Stimulated activated CD4-positive, alpha-beta T cell treated with anti-CD3 and anti-CD28 coated beads, Interleukin-1b, Interleukin-23, amount 100 ng/mL, for 48 hours (primary cell): ENCODE data around the gene LPAR1.

Experiments used
- DNase-seq: peaks from one replicate; pipeline ENCODE4 v3.0.0-alpha.2; 2020

The LPAR1 gene

DNA sequence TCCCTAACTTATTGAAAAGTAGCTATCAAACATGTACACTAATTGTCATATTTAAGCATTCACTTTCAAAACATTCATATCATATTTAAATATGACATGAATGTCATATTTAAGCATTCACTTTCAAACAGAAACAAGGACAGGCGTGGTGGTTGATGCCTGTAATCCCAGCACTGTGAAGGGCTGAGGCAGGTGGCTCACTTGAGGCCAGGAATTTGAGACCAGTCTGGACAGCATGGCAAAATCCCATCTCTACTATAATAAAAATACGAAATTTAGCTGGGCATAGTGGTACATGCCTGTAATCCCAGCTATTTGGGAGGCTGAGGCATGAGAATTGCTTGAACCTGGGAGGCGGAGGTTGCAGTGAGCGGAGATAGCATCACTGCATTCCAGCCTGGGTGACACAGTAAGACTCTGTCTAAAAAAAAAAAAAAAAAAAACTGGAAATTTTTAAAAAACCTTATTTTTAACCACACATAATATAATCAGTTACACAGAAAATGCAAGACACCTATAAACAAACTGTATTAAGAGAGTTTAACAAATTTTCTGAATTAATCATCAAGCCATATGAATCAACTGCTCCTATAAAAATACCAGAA, 88.1 kb downstream of the LPAR1 start:
- no peak for DNase-seq

DNA sequence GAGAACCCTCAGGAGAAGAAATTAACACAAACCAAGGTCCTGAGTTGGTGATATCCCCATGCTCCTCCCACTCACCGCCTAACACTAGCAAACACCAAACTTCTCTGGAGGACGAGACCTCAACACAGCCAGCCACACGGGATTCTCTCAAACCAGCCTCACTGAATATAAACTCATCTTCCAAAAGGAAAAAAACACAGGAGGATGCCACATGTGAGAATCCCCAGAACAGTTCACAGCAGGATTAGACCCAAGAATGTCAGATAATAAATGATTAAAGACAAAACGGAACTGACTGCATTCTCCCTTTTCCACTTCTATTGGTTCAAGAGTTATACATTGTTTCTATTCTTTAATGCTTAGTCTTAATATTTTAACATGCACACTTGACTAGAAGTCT, 89.2 kb downstream of the LPAR1 start:
- no peak for DNase-seq

DNA sequence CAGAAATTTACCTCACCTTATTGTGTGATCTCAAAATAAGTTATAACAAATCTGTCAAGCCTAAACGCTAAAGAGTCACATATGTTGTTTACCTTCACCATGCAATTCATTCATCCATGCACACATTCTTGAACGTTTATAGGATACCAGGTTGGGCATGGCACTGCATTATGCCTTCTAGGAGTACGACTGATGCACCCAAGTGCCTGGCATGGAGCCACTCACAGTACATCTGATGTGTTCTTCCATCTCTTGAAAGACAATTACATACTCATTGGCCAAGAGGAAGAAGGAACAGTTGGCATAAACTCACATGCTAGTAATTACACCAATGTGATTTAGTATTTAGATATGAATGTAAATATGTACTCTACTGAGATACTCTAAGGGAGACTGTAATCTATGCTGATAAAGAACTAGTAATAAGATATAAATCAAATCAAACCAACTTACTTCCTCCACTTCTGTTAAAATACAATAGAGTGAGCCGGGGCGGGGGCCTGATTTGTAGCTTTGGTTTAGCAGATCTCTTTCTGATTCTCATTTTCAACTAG, 90.7 kb downstream of the LPAR1 start:
- no peak for DNase-seq

DNA sequence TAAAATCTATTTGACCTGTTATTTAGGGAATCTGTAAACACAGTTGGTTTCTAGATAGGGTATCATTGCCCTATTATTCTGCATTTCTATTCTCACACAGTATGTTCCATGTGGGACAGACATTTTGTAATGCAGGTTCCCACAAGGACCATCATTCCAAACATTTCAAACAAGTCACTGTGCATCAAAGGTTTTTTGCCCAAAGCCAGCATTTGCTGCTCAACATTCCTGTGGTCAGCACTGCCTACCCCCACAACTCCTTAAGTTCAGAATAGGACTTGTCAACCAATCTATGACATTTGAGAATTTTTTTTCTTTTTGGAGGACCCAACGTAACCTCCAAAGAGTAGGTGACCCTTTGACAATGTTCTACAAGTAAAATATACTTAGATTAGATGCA, 95.7 kb downstream of the LPAR1 start:
- DNase-seq: no peak

DNA sequence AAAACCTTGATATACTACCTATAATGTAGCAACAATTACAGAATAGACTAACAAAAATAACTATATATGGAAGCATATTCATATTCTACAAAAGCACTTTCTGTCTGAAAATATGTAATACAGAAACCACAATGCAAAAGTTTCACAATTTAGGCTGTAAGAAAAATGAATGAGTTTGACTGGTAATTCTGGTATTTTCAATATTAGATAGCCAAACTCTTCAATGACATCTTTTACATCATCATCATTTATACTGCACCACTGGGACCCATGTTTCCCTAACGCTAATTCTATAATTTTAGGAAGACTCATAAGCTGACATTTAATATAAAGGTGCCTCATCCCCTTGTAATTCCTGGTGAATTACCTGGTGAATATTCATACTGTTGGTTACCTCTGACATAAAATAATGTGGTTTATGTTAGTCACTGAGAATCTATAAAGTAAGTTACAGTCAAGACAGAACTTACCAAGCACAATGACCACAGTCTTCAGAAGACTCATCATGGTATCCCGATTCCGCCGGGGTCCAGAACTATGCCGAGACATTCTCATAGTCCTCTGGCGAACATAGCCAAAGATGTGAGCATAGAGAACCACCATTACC, 97.2 kb downstream of the LPAR1 start:
- DNase-seq: no peak

DNA sequence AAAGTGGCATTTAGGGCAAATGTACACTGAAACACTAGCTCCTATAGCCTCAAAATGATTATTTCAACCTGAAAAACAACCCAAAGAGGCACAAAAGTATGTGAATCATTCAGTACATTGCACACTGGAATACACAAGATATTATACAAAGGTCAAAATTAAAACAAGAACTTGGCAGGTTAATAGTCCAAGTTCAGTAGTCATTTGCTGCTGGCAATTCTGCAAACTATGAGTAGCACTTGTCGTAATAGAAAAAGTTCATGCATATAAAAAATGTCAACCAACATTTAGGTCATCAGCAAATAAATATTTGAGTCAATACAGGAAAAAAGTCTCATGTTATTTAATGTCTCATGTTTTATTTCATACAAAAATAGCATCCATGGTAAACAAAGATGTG, 98.7 kb downstream of the LPAR1 start:
- DNase-seq: no peak

DNA sequence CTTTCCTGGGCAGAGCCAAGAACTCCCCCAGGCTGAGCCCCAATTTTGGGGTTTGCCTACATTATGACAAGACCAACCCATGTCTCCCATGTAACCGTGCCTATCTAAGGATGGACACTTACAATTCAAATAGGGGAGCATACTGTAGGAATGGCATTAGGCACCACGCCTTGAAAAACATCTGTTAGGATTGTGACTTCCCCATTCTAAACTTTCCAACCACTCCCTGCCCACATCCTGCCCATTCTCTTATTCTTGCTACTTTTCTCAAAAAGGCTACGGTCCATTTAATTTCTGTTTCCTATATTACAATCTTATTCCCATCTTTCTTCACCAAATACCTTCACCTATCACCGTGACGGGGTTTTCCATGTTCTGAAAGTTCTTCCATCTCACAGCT, 99.2 kb downstream of the LPAR1 start:
- DNase-seq: no peak

DNA sequence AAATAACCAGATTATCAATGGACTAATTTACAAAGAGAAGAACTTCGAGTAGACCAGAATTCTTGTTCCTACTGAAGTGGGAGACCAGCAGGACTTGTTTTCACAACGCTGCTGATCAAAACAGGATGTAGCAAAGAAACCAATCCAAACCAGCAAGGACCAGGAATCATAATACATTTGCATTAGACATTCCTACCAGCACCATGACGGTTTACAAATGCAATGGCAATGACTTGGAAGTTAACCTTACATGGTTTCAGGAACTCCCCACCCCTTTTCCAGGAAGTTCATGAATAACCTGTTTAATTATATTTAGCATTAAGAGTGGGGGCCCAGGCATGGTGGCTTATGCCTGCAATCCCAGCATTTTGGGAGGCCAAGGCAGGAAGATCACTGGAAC, 100.0 kb downstream of the LPAR1 start:
- DNase-seq: no peak

DNA sequence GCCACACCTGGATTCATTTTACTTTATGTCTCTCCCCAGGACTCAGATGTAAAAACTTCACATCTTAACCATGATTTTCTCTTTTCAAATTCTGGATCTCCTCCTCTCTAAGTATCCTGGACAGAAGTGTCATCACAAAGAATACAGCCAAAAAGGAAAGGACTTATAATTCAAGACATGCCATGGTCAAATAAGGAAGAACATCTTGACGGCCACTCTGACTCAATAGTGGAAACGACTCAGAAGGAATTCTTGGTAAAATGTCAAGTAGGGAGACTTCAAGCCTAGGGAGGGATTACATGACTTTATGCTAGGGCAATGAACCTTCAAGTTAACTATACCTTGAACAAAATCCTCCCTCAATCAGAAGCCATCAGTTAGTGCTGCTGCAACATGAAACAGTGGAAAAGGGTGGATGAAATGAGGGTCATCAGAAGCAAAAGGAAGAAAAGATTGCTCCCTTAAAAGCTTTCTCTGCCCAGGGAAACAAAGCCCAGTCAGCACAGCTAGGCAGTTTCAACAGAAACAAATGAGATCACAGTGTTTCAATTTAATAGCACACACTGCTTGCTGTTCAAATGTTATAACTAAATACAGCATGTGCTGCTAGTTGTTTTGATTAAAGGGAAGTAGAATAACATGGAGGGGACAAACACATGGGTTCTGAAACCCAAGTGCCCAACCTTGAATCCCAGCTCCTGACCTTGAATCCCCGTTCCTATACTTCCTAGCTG, 101.4 kb downstream of the LPAR1 start:
- no peak for DNase-seq

DNA sequence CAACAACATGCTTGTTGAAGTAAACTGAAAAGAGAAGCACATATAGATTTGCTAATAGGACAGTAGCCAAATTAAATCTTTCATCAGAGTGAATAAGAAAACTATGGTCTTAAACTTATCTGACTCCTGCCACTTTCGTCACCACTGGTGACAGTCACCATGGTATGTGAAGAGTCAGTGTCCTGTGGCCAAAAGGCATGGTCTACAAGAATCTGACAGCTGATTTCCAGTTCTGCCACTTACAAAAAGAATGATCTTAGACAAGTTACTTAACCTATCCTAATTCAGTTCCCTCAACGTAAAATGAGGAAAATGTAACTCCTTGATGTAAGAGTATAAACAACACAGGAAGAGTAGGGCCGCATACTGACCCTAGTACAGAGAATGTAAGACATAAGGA, 102.0 kb downstream of the LPAR1 start:
- DNase-seq: no peak

DNA sequence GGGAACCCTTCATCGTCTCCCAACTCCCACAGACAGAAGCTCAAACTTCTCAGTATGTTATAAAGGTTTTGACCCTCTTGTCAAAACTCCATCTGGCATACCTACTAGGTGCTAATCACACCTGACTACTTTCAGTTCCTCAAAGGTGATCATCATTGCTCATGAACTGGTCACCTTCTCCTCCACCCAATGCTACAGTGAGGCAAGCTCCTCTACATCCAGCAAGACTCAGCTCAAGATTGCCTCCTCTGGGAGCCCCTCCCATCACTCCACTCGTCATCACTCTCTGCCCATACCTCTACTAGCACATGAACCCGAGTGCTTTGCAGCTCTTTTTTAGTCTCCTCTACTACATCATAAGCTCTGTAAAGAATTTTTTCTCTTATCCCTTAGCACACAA, 102.4 kb downstream of the LPAR1 start:
- no peak for DNase-seq

DNA sequence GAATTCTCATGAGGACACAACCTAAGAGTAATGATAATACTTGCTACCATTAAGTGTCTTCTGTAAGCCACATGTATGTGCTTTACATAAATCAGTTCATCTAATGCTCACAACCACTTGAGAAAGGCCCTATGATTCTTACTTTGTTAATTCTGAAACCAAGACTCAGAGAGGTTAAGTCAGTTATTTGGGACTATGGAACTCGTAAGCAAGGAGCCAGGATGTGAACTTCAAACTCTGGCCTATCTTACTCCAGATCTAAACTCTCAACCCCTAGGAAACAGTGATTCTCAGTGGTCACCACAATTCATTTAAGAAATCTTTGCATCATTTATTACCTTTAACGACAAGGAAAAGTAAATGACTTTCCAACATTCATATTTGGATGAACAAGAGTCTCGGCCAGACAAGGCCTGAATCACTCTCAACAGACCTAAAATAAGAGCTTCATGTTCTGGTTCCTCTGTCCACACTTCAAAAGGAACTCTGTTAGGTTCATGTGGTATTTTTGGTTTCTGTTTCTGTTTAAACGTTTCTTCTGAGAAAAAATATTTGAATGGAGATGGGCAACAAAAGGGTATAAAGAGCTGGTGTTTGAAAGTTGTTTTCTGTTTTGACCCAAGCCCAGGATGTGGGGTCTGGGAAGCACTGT, 104.8 kb downstream of the LPAR1 start:
- DNase-seq: no peak

DNA sequence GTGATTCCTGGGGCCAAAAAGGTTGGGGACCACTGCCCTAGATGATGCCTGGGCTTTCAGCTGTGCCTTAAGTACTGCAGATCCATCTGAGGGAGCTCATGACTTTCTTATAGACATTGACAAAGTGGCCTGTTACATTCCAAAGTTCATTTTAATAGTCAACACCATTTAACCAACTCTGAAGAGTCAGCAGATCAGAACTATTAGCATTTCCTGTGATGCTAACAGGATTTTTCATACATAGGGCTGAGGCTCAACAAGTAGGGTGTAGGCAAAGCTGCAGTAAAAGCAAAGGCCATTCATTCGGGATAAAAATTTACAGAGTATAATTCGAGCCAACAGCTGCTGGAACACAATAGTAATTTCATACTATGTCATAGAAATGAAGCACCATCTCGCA, 105.4 kb downstream of the LPAR1 start:
- no peak for DNase-seq

DNA sequence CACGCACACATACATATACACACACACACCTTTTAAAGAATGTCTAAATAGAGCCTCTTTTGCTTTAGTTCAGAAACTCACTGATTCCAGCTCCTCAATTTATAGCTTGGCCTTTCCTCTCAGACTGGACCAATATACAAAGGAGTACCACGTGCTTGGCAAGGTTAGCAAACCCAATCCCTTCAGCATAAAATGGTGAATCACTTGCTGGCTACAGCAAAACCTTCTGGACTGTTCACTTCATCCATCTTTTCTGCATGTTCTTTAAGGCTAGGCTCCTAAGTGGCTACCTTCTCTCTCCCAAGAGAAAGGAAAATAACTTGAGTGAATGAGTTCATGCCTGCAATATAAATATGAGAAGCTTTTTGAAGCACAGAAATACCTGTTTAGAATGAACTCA, 109.7 kb downstream of the LPAR1 start:
- DNase-seq: no peak

DNA sequence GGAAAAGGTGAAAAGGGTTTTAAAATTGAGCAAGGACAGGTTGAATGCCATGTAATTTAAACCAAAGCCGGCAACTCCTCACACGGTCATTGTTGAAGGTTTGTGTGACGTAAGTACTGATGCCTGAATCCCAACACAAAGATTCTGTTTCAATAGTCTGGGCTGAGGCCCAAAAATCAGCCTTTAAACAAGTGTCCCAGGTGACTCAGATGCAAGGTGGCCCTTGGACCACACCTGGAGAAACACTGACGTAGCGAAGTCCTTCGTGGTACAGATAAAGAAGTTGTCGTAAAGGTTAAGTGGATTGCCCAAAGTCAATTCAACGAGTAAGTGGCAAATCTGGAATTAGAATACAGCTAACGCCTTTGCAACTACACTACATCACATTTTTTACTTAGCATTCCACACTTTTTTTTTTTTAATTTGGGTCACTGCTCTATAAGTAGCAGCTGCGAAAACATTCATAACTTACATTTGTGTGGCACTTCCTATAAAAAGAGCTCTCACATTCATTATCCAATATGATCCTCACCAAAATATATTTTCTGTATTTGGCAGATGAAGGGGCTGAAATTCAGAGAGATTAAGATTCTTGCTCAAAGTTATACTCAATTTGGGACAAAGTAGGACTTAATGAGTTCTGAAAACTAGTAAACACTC, 111.3 kb downstream of the LPAR1 start:
- no peak for DNase-seq

DNA sequence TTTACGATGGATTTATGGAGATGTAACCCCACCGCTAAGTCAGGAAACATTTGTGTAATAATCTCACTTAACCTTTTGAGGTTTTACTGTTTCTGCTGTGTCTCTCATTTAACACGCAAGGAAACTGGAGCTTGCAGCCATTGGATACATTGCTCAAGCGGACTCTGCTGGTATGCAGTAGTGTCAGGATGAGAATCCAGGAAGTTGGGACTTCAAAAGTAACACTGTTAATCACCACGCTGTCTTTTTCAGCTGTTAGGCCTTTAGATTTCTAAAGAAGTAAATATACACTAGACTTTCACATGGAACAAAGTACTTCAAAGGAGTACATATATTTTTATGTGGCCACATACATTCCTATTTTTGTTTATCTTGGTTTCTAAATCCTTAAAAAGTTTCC, 114.7 kb downstream of the LPAR1 start:
- DNase-seq: no peak

DNA sequence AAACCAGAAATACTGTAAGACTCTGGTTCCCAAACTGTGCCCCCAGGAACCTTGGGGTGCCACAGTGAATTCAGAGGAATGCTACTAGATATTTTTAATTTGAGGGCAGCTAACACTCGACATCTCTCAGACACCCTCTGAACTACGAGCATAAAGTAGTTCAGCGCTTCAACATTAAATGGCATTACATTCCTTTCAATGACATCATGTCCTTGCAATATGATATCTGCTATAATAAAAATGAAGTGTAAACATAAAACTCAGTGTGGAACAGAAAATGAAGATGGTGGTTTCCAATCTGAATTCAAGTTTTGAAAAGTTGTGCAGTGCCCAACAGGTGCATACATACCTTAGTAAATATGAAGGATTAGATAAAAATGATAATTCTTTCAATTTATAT, 116.1 kb downstream of the LPAR1 start:
- no peak for DNase-seq

DNA sequence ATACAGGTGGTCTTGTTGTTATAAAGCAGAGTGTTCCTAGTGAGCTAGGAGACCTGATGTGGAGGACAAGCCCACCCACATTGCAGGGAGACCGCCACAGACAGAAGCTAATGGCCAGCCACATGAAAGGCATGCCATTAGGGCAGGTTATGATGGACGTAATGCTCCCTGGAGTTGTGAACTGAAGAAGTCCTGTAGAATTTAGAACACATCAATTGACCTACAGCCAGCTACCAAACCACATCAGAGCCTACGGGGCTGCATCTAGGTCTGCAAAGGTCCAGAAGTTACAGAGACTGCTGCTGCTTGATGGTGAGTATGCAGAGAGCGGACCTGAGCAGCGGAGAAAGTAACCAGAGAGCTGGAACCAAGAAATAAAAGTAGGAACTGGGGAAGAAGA, 116.6 kb downstream of the LPAR1 start:
- no peak for DNase-seq

DNA sequence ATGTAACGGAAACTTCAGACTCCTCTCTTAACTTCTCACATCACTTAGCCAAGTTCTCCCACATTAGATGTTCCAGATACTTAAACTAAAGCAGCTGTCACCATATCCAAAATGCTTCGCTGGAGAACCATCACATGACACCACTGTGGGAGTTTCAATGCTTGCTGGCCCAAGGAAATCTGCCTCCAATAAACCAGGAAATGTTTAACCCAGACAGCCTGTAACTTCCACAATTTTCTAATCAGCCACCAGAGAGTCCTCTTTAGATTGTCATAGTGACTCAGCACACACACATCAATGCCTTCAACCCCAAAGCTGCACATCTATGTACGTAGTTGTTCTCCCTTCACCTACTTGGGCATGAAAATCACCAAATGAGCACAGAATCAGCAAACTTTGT, 118.7 kb downstream of the LPAR1 start:
- DNase-seq: no peak

DNA sequence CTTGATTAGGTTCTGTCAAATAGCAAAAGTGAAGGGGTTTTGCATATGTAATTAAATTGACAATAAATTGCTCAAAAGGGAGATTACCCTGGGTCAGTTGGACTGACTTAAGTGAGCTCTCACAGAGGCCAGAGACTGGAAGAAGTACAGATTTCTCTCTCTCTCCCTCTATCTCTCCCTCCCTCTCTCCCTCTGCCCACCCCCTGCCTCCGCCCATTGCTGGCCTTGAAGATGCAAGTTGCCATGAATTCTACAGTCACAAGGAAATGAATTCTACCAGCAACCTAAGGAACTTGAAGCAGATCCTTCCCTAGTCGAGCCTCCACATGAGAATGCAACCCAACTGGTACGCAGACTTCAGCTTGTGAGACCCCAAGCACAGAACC, 119.2 kb downstream of the LPAR1 start:
- no peak for DNase-seq

DNA sequence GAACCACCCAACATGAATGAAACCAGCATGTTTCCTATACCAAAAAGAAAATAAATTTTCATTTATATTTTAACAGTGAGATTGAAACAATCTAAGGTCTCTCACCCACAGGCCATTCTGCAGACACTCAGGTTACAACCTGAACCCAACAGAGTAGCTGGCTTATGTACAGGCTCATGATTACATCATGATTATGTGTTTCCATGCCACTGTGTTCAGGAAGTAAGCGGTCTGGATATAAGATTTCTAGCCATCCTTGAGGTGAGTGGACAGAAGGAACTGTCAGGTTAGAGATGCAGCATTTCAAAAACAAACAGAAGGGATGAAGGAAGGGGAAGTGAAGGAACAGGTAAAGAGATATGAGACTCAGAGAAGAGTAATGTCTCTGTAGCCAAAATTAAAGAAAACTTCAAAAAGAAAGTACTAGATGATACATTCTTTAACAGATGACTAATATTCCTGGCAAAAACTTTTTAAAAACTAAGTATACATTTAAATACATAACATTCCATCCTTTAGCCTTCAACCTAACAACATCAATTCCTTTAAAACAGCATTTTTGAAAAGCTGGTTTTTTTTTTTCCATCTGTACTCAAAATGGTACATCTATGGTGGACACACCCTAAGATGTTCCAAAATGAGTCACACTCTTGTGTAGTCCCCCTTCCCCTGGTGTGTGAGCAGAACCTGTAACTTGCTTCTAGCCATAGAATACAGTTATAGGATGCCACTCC, 119.8 kb downstream of the LPAR1 start:
- DNase-seq: no peak

DNA sequence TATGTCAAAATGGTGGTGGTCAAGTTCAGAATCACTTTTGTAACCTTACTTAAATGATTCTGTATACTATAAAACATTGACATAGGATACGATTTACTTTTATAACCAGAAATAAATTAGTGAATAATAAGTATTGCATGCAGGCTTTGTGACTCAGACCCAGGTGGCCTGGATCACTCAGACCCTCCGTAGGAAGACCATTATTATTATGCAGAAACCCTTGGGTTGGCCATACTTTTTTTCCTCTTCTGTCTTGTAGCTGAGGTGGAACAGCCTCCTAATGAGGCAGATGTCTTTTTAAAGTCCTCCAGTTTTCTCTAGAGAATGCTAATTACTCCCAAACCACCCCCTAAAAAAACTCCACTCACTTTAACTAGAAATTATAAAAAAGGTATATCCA, 121.9 kb downstream of the LPAR1 start:
- no peak for DNase-seq
